NCI-H748 (cell line): Measurements from ENCODE around the gene ETFDH.
"Not testable (repeated sequence)": the region's sequence is repeated elsewhere in the genome, so short reads cannot be mapped to it uniquely, and the experiment has no call there.

Experiments used
- DNase-seq: peaks from one replicate; lab custom pipeline; 2025; ENCODE audit not compliant: unreplicated experiment; lab: John Stamatoyannopoulos, UW

ETFDH gene

GRCh38 chr4:158671915-158672806 lies at the start of gene ETFDH:
ETFDH (plus strand) TSS chr4:158672296; CDS start chr4:158672457, 161 bp downstream.
- peak; percentile 98 for DNase-seq

GRCh38 chr4:158624889-158625478 lies 47.1 kb upstream of the ETFDH start:
- peak; percentile 65 for DNase-seq

- no peak for DNase-seq
Observed at GRCh38 chr4:158625544-158625943, 46.6 kb upstream of the ETFDH start.

GRCh38 chr4:158630893-158631292 lies 41.2 kb upstream of the ETFDH start:
- DNase-seq: no peak

GRCh38 chr4:158636619-158637018 lies 35.5 kb upstream of the ETFDH start:
- DNase-seq: no peak

- no peak for DNase-seq
Observed at GRCh38 chr4:158644356-158644755, 27.7 kb upstream of the ETFDH start.

GRCh38 chr4:158644760-158645159 lies 27.3 kb upstream of the ETFDH start:
- DNase-seq: no peak

GRCh38 chr4:158649111-158649680 lies 22.9 kb upstream of the ETFDH start:
- no peak for DNase-seq

- DNase-seq: no peak
Observed at GRCh38 chr4:158652920-158653319, 19.2 kb upstream of the ETFDH start.

- DNase-seq: no peak
Observed at GRCh38 chr4:158656439-158656838, 15.7 kb upstream of the ETFDH start.

- no peak for DNase-seq
Observed at GRCh38 chr4:158657291-158657690, 14.8 kb upstream of the ETFDH start.

- DNase-seq: not testable (repeated sequence)
Observed at GRCh38 chr4:158663255-158663654, 8.8 kb upstream of the ETFDH start.

- not testable (repeated sequence) for DNase-seq
Observed at GRCh38 chr4:158663707-158664625, 8.1 kb upstream of the ETFDH start.

GRCh38 chr4:158664806-158665205 lies 7.3 kb upstream of the ETFDH start:
- DNase-seq: no peak

GRCh38 chr4:158666892-158667291 lies 5.2 kb upstream of the ETFDH start:
- no peak for DNase-seq

GRCh38 chr4:158667651-158668198 lies 4.4 kb upstream of the ETFDH start:
- no peak for DNase-seq

- DNase-seq: no peak
Observed at GRCh38 chr4:158669310-158669709, 2.8 kb upstream of the ETFDH start.

GRCh38 chr4:158670975-158671664 lies 976 bp upstream of the ETFDH start:
- peak; percentile 83 for DNase-seq

GRCh38 chr4:158671665-158671914 lies 506 bp upstream of the ETFDH start, which contains the start of gene C4orf46:
C4orf46 (minus strand) TSS chr4:158671887; CDS start chr4:158671801, 86 bp downstream.
- no peak for DNase-seq

- DNase-seq: no peak
Observed at GRCh38 chr4:158673633-158674032, 1.5 kb downstream of the ETFDH start.
